ENCODE results near the gene TSPAN31.
A peak's percentile ranks its signal among the peaks of the same experiment; 100 is the strongest.

TSPAN31 gene

GRCh38 chr12:57737467-57738460, 7.1 kb upstream of the TSPAN31 start:
- peaks cover 0 to 68% (median 19%) of the 10 kb centered on the region in 11 experiments; a peak in 13 of 22 replicates for H4K20me1 ChIP-seq
- H3K4me3 ChIP-seq = no peak overlapping the region
- no peaks in the 10 kb centered on the region for H3K27me3 ChIP-seq
- H3K4me1 ChIP-seq = peaks cover 36 to 45% (median 38%) of the 10 kb centered on the region in 10 experiments
- no peaks in the 10 kb centered on the region for H3K9me3 ChIP-seq (replicated peaks in 1 of 11)
- H3K4me2 ChIP-seq = no peak overlapping the region
- H3K9ac ChIP-seq = no peak overlapping the region
- H3K36me3 ChIP-seq = peaks cover 20 to 55% (median 41%) of the 10 kb centered on the region in 11 experiments
- no peak for TF ChIP-seq Cebpa-rat (IDR thresholded peaks at IDR 0.05)
- H3K27ac ChIP-seq = no peak overlapping the region; a peak in 1 of 22 replicates

GRCh38 chr12:57738661-57739237, 6.1 kb upstream of the TSPAN31 start, which contains the start of gene AGAP2:
Gene AGAP2 (minus strand): TSS chr12:57738742. CDS start chr12:57738246, 496 bp downstream.
- peak within 1 kb of the TSS in 8 of 11 experiments; percentile 61 to 80 (median 75); a peak in 13 of 22 replicates for H3K9ac ChIP-seq
- peaks cover 0 to 61% (median 19%) of the 10 kb centered on the region in 11 experiments; a peak in 13 of 22 replicates for H4K20me1 ChIP-seq
- H3K9me3 ChIP-seq (replicated peaks in 1 of 11) = no peaks in the 10 kb centered on the region
- H3K4me3 ChIP-seq = peak within 1 kb of the TSS in 4 of 10 experiments; percentile 67 to 77 (median 70); a peak in 4 of 20 replicates
- H3K36me3 ChIP-seq = peaks cover 10 to 46% (median 31%) of the 10 kb centered on the region in 11 experiments
- H3K4me1 ChIP-seq = peaks cover 38 to 50% (median 42%) of the 10 kb centered on the region in 10 experiments
- no peaks in the 10 kb centered on the region for H3K27me3 ChIP-seq
- H3K27ac ChIP-seq = peak within 1 kb of the TSS in 8 of 11 experiments; percentile 69 to 89 (median 86); a peak in 14 of 22 replicates
- no peak for TF ChIP-seq Cebpa-rat (IDR thresholded peaks at IDR 0.05)
- peak within 1 kb of the TSS; percentile 82 to 97 (median 94); a peak in 20 of 22 replicates for H3K4me2 ChIP-seq

GRCh38 chr12:57739387-57739786, 5.5 kb upstream of the TSPAN31 start:
- H3K4me2 ChIP-seq = peak overlapping the region; percentile 82 to 97 (median 94); a peak in 20 of 22 replicates
- H3K9ac ChIP-seq = peak overlapping the region in 8 of 11 experiments; percentile 61 to 80 (median 75); a peak in 13 of 22 replicates
- no peak for TF ChIP-seq Cebpa-rat (IDR thresholded peaks at IDR 0.05)
- H3K36me3 ChIP-seq = peaks cover 4 to 39% (median 25%) of the 10 kb centered on the region in 11 experiments; a peak in 21 of 22 replicates
- H3K27ac ChIP-seq = peak overlapping the region in 8 of 11 experiments; percentile 69 to 89 (median 86); a peak in 14 of 22 replicates
- H3K9me3 ChIP-seq (replicated peaks in 1 of 11) = no peaks in the 10 kb centered on the region
- H3K4me1 ChIP-seq = peaks cover 44 to 56% (median 48%) of the 10 kb centered on the region in 10 experiments
- H3K4me3 ChIP-seq = peak overlapping the region in 4 of 10 experiments; percentile 67 to 77 (median 70); a peak in 5 of 20 replicates
- peaks cover 0 to 55% (median 19%) of the 10 kb centered on the region in 11 experiments; a peak in 13 of 22 replicates for H4K20me1 ChIP-seq
- no peaks in the 10 kb centered on the region for H3K27me3 ChIP-seq

- Histone ChIP-seq H3K9me3 (replicated peaks in 1 of 11) (no peaks in the 10 kb centered on the region), H3K36me3 (peaks cover 0 to 33% (median 18%) of the 10 kb centered on the region in 11 experiments; a peak in 15 of 22 replicates), H3K27me3 (no peaks in the 10 kb centered on the region), H3K4me1 (peaks cover 44 to 58% (median 49%) of the 10 kb centered on the region in 10 experiments), H3K4me3 (peak overlapping the region in 8 of 10 experiments; percentile 53 to 77 (median 66); a peak in 16 of 20 replicates), H3K27ac (peak overlapping the region in 10 of 11 experiments; percentile 20 to 89 (median 79); a peak in 18 of 22 replicates), H4K20me1 (peaks cover 0 to 51% (median 19%) of the 10 kb centered on the region in 11 experiments; a peak in 13 of 22 replicates), H3K4me2 (peak overlapping the region; percentile 82 to 97 (median 94); a peak in 21 of 22 replicates), H3K9ac (peak overlapping the region; percentile 45 to 80 (median 71); a peak in 19 of 22 replicates)
- TF ChIP-seq Cebpa-rat (IDR thresholded peaks at IDR 0.05) = no peak
Observed at GRCh38 chr12:57739914-57740538, 4.8 kb upstream of the TSPAN31 start.

GRCh38 chr12:57740656-57741412, 4.0 kb upstream of the TSPAN31 start:
- Histone ChIP-seq H3K9ac (peak overlapping the region in 10 of 11 experiments; percentile 47 to 80 (median 75); a peak in 19 of 22 replicates), H3K9me3 (replicated peaks in 1 of 11) (no peaks in the 10 kb centered on the region), H4K20me1 (peaks cover 0 to 43% (median 11%) of the 10 kb centered on the region in 11 experiments; a peak in 14 of 22 replicates), H3K27ac (peak overlapping the region in 10 of 11 experiments; percentile 20 to 89 (median 80); a peak in 18 of 22 replicates), H3K4me3 (peak overlapping the region; percentile 46 to 77 (median 64); a peak in 19 of 20 replicates), H3K4me1 (peaks cover 50 to 62% (median 57%) of the 10 kb centered on the region in 10 experiments), H3K27me3 (no peaks in the 10 kb centered on the region), H3K36me3 (peaks cover 0 to 27% (median 16%) of the 10 kb centered on the region in 11 experiments; a peak in 16 of 22 replicates), H3K4me2 (peak overlapping the region; percentile 82 to 97 (median 94))
- 0 out of 22 replicates have a peak, but pooled peaks of 1 of the 11 experiments have one; percentile 11 for TF ChIP-seq Cebpa-rat (IDR thresholded peaks at IDR 0.05)

- H3K4me2 ChIP-seq = peak overlapping the region; percentile 82 to 97 (median 94)
- peaks cover 0 to 30% (median 22%) of the 10 kb centered on the region in 11 experiments; a peak in 20 of 22 replicates for H3K36me3 ChIP-seq
- H3K4me3 ChIP-seq = peak overlapping the region; percentile 46 to 77 (median 64)
- H4K20me1 ChIP-seq = peaks cover 0 to 37% (median 10%) of the 10 kb centered on the region in 11 experiments; a peak in 11 of 22 replicates
- H3K9me3 ChIP-seq (replicated peaks in 1 of 11) = no peaks in the 10 kb centered on the region
- H3K4me1 ChIP-seq = peaks cover 56 to 66% (median 61%) of the 10 kb centered on the region in 10 experiments
- peak overlapping the region in 10 of 11 experiments; percentile 34 to 89 (median 80); a peak in 18 of 22 replicates for H3K27ac ChIP-seq
- peak overlapping the region; percentile 53 to 80 (median 73); a peak in 21 of 22 replicates for H3K9ac ChIP-seq
- TF ChIP-seq Cebpa-rat (IDR thresholded peaks at IDR 0.05) = no peak
- H3K27me3 ChIP-seq = no peaks in the 10 kb centered on the region
Observed at GRCh38 chr12:57741413-57741789, 3.4 kb upstream of the TSPAN31 start.

Data from BLaER1 treated with 17β-estradiol and CSF1 and Interleukin-3, amounts not matched to agents 10 nM and 100 nM (cell line).